Limb (tissue), 2 donors: ENCODE results near the gene SASH1.
A peak's percentile ranks its signal among the peaks of the same experiment; 100 is the strongest.
"Not testable (repeated sequence)": the region's sequence is repeated elsewhere in the genome, so short reads cannot be mapped to it uniquely, and the experiment has no call there.

Experiments
- DNase-seq, 2 donors: peaks; one replicate each; pipeline ENCODE4 v3.0.0-alpha.2; 2016; ENCODE audit errors: extremely low spot score in 2 of 2

SASH1 gene

GRCh38 chr6:148365041-148365440, 22.4 kb downstream of the SASH1 start:
- DNase-seq: no peak

GRCh38 chr6:148367411-148368024, 24.9 kb downstream of the SASH1 start:
- DNase-seq: peak in 1 of 2 donors; percentile 36

GRCh38 chr6:148370176-148370575, 27.5 kb downstream of the SASH1 start:
- DNase-seq: no peak

GRCh38 chr6:148374040-148374774, 31.6 kb downstream of the SASH1 start:
- DNase-seq: no peak

GRCh38 chr6:148375401-148375800, 32.8 kb downstream of the SASH1 start:
- DNase-seq: no peak

GRCh38 chr6:148379481-148379880, 36.8 kb downstream of the SASH1 start:
- DNase-seq: no peak

- no peak for DNase-seq
Measured at GRCh38 chr6:148379966-148380713, 37.5 kb downstream of the SASH1 start.

GRCh38 chr6:148382051-148382450, 39.4 kb downstream of the SASH1 start:
- DNase-seq: not testable (repeated sequence)

GRCh38 chr6:148382861-148383260, 40.2 kb downstream of the SASH1 start:
- DNase-seq: no peak

GRCh38 chr6:148383658-148384368, 41.2 kb downstream of the SASH1 start:
- DNase-seq: no peak

GRCh38 chr6:148385379-148385778, 42.7 kb downstream of the SASH1 start:
- DNase-seq: no peak

GRCh38 chr6:148388521-148388920, 45.9 kb downstream of the SASH1 start:
- DNase-seq: no peak

- no peak for DNase-seq
Measured at GRCh38 chr6:148389086-148389485, 46.4 kb downstream of the SASH1 start.

- no peak for DNase-seq
Measured at GRCh38 chr6:148389917-148390316, 47.3 kb downstream of the SASH1 start.

GRCh38 chr6:148392127-148392526, 49.5 kb downstream of the SASH1 start:
- DNase-seq: not testable (repeated sequence)

GRCh38 chr6:148392671-148393070, 50.0 kb downstream of the SASH1 start:
- DNase-seq: no peak

- DNase-seq: no peak
Measured at GRCh38 chr6:148395583-148396101, 53.0 kb downstream of the SASH1 start.

- no peak for DNase-seq
Measured at GRCh38 chr6:148396411-148396810, 53.8 kb downstream of the SASH1 start.

GRCh38 chr6:148396926-148397325, 54.3 kb downstream of the SASH1 start:
- no peak for DNase-seq

GRCh38 chr6:148398244-148398643, 55.6 kb downstream of the SASH1 start:
- DNase-seq: no peak

GRCh38 chr6:148398678-148399077, 56.0 kb downstream of the SASH1 start:
- DNase-seq: no peak

- DNase-seq: no peak
Measured at GRCh38 chr6:148401571-148401970, 58.9 kb downstream of the SASH1 start.
